AG04449 (cell line): ENCODE measurements around the gene IL15.
A peak's percentile ranks its signal among the peaks of the same experiment; 100 is the strongest.

ENCODE experiments used
- CTCF ChIA-PET: fragments of 350-600 bp; formaldehyde crosslinking; extraction: SDS; loops from one replicate; lab custom pipeline; 2021; ENCODE audit warnings: antibody characterized with exemption; lab: Yijun Ruan, JAX
- POLR2A ChIA-PET: fragments of 400-600, 350-600 bp; formaldehyde crosslinking; extraction: SDS; loops from one replicate; lab custom pipeline; 2020; ENCODE audit warnings: antibody characterized with exemption, inconsistent platforms; lab: Yijun Ruan, JAX
- DNase-seq: peaks from one replicate; pipeline ENCODE4 v3.0.0-alpha.2; 2010; ENCODE audit warnings: low read depth, low spot score
- H3K4me3 ChIP-seq: 2 replicates; pipeline ENCODE4 v1.5.1; 2011; ENCODE audit warnings: low read depth, mild to moderate bottlenecking, control low read depth, low read length
- TF ChIP-seq, protein P1 (sequence below): IDR thresholded peaks from one replicate; pipeline ENCODE4 v1.5.1; 2011; ENCODE audit warnings: mild to moderate bottlenecking, moderate library complexity, low read length, control low read depth, inconsistent platforms; ENCODE audit not compliant: insufficient read depth; ENCODE audit errors: missing control alignments

Gene IL15

DNA sequence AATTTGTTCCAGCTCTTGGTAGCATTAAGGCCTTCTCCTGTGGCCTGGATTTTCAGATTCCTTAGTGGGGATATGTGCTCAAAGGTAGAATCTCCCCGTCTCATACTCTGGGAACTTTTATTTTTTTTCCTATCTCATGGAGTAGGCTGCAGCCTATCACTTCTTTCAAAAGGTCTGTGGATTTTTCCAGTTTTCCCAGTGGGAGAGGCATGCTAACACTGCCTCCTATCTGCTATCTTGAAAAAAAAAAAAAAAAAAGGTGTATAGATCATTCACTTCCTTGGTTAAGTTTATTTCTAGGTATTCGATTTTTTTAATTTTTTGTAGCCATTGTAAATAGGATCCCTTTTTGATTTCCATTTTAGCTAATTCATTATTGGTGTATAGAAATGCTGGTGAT lies 67.1 kb downstream of the IL15 start:
- CTCF ChIA-PET = interaction anchor here (1.1 to 2.2 kb wide), 4 partner anchors 9 to 357 kb away, joined by 3 to 14 read pairs (median 6); no protein-coding TSS in a partner anchor

DNA sequence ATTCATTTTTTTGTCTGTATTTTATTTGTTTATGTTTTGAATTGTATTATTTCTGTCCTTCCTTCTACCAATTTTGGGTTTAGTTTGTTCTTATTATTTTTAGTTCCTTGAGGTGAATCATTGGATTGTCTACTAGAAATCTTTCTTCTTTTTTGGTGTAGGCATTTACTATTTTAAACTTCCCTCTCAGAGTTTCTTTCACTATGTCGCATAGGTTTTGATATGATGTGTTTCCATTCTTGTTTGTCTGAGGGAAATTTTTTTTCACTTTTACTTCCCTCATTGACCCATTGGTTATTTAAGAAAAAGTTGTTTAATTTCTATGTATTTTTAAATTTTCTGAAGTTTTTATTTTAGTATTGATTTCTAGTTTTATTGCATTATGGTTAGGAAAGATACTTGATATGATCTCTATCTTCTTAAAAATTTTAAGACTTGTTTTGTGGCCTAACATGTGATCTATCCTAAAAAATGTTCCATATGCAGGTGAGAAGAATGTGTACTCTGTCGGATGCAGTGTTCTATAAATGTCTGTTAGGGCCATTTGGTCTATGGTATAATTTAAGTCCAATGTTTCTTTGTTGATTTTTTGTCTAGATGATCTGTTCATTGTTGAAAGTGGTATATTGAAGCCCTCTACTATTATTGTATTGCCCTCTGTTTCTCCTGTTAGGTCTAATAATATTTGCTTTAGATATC lies 68.8 kb downstream of the IL15 start:
- no peak overlapping the region for H3K4me3 ChIP-seq
- TF ChIP-seq, protein P1, sequence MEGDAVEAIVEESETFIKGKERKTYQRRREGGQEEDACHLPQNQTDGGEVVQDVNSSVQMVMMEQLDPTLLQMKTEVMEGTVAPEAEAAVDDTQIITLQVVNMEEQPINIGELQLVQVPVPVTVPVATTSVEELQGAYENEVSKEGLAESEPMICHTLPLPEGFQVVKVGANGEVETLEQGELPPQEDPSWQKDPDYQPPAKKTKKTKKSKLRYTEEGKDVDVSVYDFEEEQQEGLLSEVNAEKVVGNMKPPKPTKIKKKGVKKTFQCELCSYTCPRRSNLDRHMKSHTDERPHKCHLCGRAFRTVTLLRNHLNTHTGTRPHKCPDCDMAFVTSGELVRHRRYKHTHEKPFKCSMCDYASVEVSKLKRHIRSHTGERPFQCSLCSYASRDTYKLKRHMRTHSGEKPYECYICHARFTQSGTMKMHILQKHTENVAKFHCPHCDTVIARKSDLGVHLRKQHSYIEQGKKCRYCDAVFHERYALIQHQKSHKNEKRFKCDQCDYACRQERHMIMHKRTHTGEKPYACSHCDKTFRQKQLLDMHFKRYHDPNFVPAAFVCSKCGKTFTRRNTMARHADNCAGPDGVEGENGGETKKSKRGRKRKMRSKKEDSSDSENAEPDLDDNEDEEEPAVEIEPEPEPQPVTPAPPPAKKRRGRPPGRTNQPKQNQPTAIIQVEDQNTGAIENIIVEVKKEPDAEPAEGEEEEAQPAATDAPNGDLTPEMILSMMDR = no peak
- ChIA-PET POLR2A (no interaction called here), CTCF (no interaction called here)
- no peak for DNase-seq

More for the DNA sequence above, 67.1 kb downstream of the IL15 start:
- no peak for DNase-seq
- TF ChIP-seq, protein P1 = no peak
- H3K4me3 ChIP-seq = no peak overlapping the region
- POLR2A ChIA-PET = no interaction called here

DNA sequence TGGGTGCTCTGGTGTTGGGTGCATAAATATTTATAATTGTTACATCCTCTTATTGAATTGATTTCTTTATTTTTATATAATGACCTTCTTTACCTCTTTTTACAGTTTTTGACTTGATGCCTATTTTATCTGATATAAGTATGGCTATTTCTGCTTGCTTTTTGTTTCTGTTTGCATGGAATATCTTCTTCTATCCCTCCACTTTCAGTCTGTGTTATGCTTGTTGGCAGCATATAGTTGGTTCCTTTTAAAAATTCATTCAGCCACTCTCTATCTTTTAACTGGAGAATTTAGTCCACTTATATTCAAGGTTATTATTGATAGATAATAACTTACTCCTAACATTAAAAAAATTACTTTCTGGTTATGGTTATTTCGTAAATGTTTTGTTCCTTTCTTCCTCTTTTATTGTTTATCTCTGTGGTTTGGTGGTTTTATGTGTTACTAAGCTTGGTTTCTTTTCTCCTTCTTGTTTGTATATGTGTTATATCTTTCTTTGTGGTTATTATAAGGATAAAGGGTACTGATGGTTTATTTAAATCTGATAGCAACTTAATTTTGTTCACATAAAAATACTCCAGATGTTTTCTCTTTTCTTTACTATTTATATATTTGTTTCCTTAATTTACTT lies 69.5 kb downstream of the IL15 start:
- CTCF ChIA-PET = interaction anchor here (2.0 kb wide), 1 partner anchor 360 kb away, joined by 10 read pairs; no protein-coding TSS in a partner anchor
- DNase-seq = no peak
- TF ChIP-seq, protein P1 = no peak
- no peak overlapping the region for H3K4me3 ChIP-seq
- POLR2A ChIA-PET = no interaction called here

DNA sequence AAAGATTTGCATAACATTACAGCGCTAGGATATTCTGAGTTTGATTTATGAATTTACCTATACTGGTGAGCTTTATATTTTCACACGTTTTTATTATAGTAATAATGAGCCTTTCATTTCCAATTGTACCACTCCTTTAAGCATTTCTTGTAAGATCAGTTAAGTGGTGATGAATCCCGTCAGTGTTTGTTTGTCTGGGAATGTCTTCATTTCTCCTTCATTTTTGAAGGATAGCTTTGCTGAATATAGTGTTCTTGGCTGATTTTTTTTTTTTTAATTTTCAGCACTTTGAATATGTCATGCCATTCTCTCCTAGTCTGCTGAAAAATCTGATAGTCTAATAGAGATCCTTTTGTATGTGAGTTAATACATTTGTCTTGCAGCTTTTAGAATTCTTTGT lies 70.1 kb downstream of the IL15 start:
- H3K4me3 ChIP-seq = no peak overlapping the region
- TF ChIP-seq, protein P1 = no peak
- ChIA-PET CTCF (interaction anchor here (2.0 kb wide), 1 partner anchor 360 kb away, joined by 10 read pairs; no protein-coding TSS in a partner anchor), POLR2A (no interaction called here)
- no peak for DNase-seq

DNA sequence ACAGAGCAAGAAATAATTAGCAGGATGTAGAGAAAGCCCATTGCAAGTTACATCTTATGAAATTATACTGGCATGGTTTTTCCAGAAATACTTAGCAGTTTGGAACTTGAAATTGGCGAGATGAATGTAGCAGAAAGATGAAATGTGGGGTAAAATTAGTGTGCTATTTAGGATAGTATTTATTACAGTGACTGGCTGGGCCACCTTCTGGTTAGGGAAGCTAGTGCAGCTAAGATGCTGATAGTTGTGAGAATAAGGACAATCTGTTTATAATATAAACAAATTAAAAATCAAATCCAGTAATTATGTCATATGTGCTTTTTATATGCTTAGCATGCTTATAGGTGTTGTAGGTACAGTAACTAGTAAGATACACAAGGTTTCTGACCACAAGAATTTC lies 74.8 kb downstream of the IL15 start:
- ChIA-PET POLR2A (no interaction called here), CTCF (interaction anchor here (1.0 to 3.0 kb wide), 11 partner anchors 8 to 557 kb away, joined by 3 to 23 read pairs (median 5); no protein-coding TSS in a partner anchor)
- TF ChIP-seq, protein P1 = peak; percentile 59
- no peak overlapping the region for H3K4me3 ChIP-seq
- no peak for DNase-seq

DNA sequence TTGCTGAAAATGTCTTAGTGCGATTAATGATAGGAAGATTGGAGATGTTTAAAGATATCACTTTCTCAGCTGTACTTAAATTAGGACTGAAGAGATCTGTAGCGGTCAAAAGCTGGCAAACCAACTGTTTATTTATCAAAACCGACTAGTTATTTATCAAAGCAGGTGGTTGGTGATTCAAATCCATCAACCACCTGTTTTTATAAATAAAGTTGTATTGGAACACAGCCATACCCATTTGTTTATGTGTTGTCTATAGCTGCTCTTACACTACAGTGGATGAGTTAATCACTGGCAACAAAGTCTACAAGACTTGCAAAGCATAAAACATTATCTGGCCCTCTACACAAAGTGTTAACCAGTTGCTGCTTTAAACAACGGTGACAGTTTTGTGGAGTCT lies 76.8 kb downstream of the IL15 start:
- DNase-seq = no peak
- TF ChIP-seq, protein P1 = no peak
- CTCF ChIA-PET = interaction anchor here (1.3 to 3.0 kb wide), 4 partner anchors 10 to 407 kb away, joined by 4 to 23 read pairs (median 13); no protein-coding TSS in a partner anchor
- no peak overlapping the region for H3K4me3 ChIP-seq
- POLR2A ChIA-PET = no interaction called here
